ENCODE results near the gene CDH4. TPM values are rescaled to one million over a fixed set of nuclear protein-coding genes. Genes with fewer than 3 reads are reported as not detected.

Gene CDH4
- total and polyA plus RNA-seq, 2 of the 8 experiments (the other 6 are each of a cell fraction or from before 2014, with no cell fraction given) = 4.3 to 7.9 TPM

- no peak overlapping the region for H2BK15ac ChIP-seq (ENCODE audit: low read length)
- no peaks in the 10 kb centered on the region for H3K79me1 ChIP-seq (ENCODE audit: low read depth, low read length)
- no peak overlapping the region for H2AK5ac ChIP-seq (ENCODE audit: low read depth, low read length)
- no peak overlapping the region for H4K91ac ChIP-seq (replicated peaks; ENCODE audit: insufficient read length, low read length)
- no peak overlapping the region for H3K14ac ChIP-seq (ENCODE audit: insufficient read length)
- H4K5ac ChIP-seq (ENCODE audit: insufficient read length, low read depth, low read length) = no peak overlapping the region
- no peak for DNase-seq (ENCODE audit: low read depth in 1 of 2, low spot score in 2 of 2)
- H3K36me3 ChIP-seq (ENCODE audit: control insufficient read depth in 2 of 4, insufficient read depth in 4 of 4, low read length in 3 of 4) = no peaks in the 10 kb centered on the region
- H3K4me2 ChIP-seq (ENCODE audit: insufficient read depth in 1 of 2, low read depth in 2 of 2, low read length in 2 of 2) = no peak overlapping the region
- H2BK12ac ChIP-seq (ENCODE audit: low read depth, low read length) = no peak overlapping the region
- no peak overlapping the region for H3K23ac ChIP-seq (ENCODE audit: insufficient read length)
- H2BK20ac ChIP-seq (ENCODE audit: low read length) = no peak overlapping the region
- no peak overlapping the region for H3K56ac ChIP-seq (replicated peaks; ENCODE audit: insufficient read length, low read depth, low read length)
- H2BK5ac ChIP-seq (ENCODE audit: low read depth, low read length) = no peak overlapping the region
- TF ChIP-seq SRF (IDR thresholded peaks at IDR 0.05; ENCODE audit: low read depth, low read length) (no peak), E2F6 (IDR thresholded peaks at IDR 0.05) (no peak), CTBP2 (IDR thresholded peaks at IDR 0.05; ENCODE audit: borderline replicate concordance, insufficient read depth, insufficient read length, low read length) (no peak), RAD21 (IDR thresholded peaks at IDR 0.05 in 1 of 2, conservative IDR thresholded peaks at IDR 0.05 in 1 of 2; ENCODE audit: low read depth in 2 of 2, low read length in 2 of 2) (no peak), KDM5A (IDR thresholded peaks at IDR 0.05; ENCODE audit: low read length) (no peak), FOSL1 (IDR thresholded peaks at IDR 0.05; ENCODE audit: insufficient read depth, low read depth, low read length) (no peak), CBX8 (IDR thresholded peaks at IDR 0.05; ENCODE audit: borderline replicate concordance, low read depth, low read length) (no peak), EGR1 (IDR thresholded peaks at IDR 0.05; ENCODE audit: borderline replicate concordance, low read depth, low read length) (no peak), POLR2AphosphoS5 (IDR thresholded peaks at IDR 0.05; ENCODE audit: low read depth, low read length) (no peak), HDAC6 (IDR thresholded peaks at IDR 0.05; ENCODE audit: low read depth, low read length) (no peak)
- H4K20me1 ChIP-seq (replicated peaks in 1 of 2; ENCODE audit: control insufficient read depth in 1 of 2, insufficient read depth in 2 of 2, low read length in 2 of 2) = no peaks in the 10 kb centered on the region
- no peak overlapping the region for H2AFZ ChIP-seq (ENCODE audit: low read length)
- no peak overlapping the region for H2BK120ac ChIP-seq (replicated peaks; ENCODE audit: low read depth, low read length)
- no peaks in the 10 kb centered on the region for H3K23me2 ChIP-seq (ENCODE audit: low read depth, low read length)
- WGBS, 2 experiments (ENCODE audit: extremely low coverage in 1 of 2, insufficient coverage in 1 of 2, insufficient read length in 1 of 2, insufficient replicate concordance in 2 of 2, low coverage in 1 of 2, low lambda C conversion rate in 2 of 2, missing lambda C conversion rate in 1 of 2) = 84% methylated on average over 6 of the region's 7 CpGs; no CpG with 5 or more reads in 1 of the 2 experiments
- H3K4me3 ChIP-seq (ENCODE audit: extremely low read depth in 1 of 4, insufficient read depth in 2 of 4, low read depth in 3 of 4, low read length in 4 of 4) = no peak overlapping the region
- peaks cover 9 to 19% of the 10 kb centered on the region in 2 experiments for H3K9me3 ChIP-seq (ENCODE audit: insufficient read depth in 2 of 2, low read depth in 1 of 2, low read length in 1 of 2)
- FAIRE-seq = no peak
- POLR2A ChIA-PET (ENCODE audit: partially characterized antibody) = no interaction called here
- no peak overlapping the region for H4K8ac ChIP-seq (ENCODE audit: extremely low read depth, insufficient read depth, low read length)
- H3K27me3 ChIP-seq (replicated peaks in 1 of 4; ENCODE audit: control insufficient read depth in 3 of 4, extremely low read depth in 1 of 4, insufficient read depth in 3 of 4, low read length in 3 of 4) = no peaks in the 10 kb centered on the region
- no peak overlapping the region for H3K27ac ChIP-seq (ENCODE audit: low read depth, low read length)
- H3K79me2 ChIP-seq (ENCODE audit: control insufficient read depth in 1 of 2, insufficient read depth in 2 of 2, low read length in 2 of 2) = no peaks in the 10 kb centered on the region
- CTCF ChIA-PET (ENCODE audit: partially characterized antibody) = interaction anchor here (1.2 to 1.5 kb wide), 3 partner anchors 8 to 13 kb away, joined by 3 to 4 read pairs (median 4); no protein-coding TSS in a partner anchor
- no peak overlapping the region for H3K9ac ChIP-seq (replicated peaks in 1 of 4; ENCODE audit: extremely low read depth in 1 of 4, low read depth in 3 of 4, low read length in 3 of 4)
- H3K4me1 ChIP-seq (replicated peaks in 1 of 4; ENCODE audit: control insufficient read depth in 3 of 4, insufficient read depth in 4 of 4, low read length in 3 of 4) = peaks cover 0 to 7% (median 0%) of the 10 kb centered on the region in 4 experiments; a peak in 3 of 7 replicates
- no peak overlapping the region for H3K4ac ChIP-seq (replicated peaks; ENCODE audit: insufficient read length, low read depth, low read length)
- H3K18ac ChIP-seq (ENCODE audit: extremely low read depth, low read length) = no peak overlapping the region
Measured at GRCh38 chr20:61597996-61598395, 345.9 kb downstream of the CDH4 start.

All from H1 (cell line).